CD4-positive, alpha-beta T cell (primary cell): ENCODE results near the gene CFAP107. TPM values are rescaled to one million over a fixed set of nuclear protein-coding genes. Genes with fewer than 3 reads are reported as not detected.

Experiments used
- ATAC-seq: fragments of 200-7000 bp; cut with Tn5 transposase; one replicate; pipeline ENCODE4 v1.10.0; 2022; ENCODE audit warnings: mild to moderate bottlenecking; ENCODE audit not compliant: poor library complexity
- CTCF ChIA-PET: fragments of 350-600 bp; sonication (Branson Sonifier 250); formaldehyde crosslinking; loops from one replicate; lab custom pipeline; 2021; ENCODE audit warnings: antibody characterized with exemption, inconsistent platforms; lab: Charles Lee
- POLR2A ChIA-PET: fragments of 350-600 bp; sonication (Branson Sonifier 250); formaldehyde crosslinking; loops from one replicate; lab custom pipeline; 2021; ENCODE audit warnings: antibody characterized with exemption, inconsistent platforms; lab: Charles Lee
- DNase-seq, 14 experiments: peaks; one replicate each; pipeline ENCODE4 v3.0.0-alpha.2; 2013 to 2020; ENCODE audit warnings: mixed read lengths in 2 of 14
- H3K27ac ChIP-seq, 2 donors: one replicate each; pipeline versions ENCODE4 v1.5.1 to v1.7.0; 2013; ENCODE audit warnings: low read length in 2 of 2, low read depth in 1 of 2, mild to moderate bottlenecking in 1 of 2
- H3K27me3 ChIP-seq, 2 experiments: 1 replicate in 1 of 2; 2 replicates in 1 of 2; pipeline versions ENCODE4 v1.6.1 to v1.7.0; 2013; ENCODE audit warnings: low read length in 2 of 2, control low read depth in 1 of 2, mild to moderate bottlenecking in 1 of 2, moderate library complexity in 1 of 2; ENCODE audit not compliant: insufficient read depth in 2 of 2, control insufficient read depth in 1 of 2
- H3K36me3 ChIP-seq: one replicate; pipeline ENCODE4 v1.6.1; 2013; ENCODE audit warnings: low read length, control low read depth; ENCODE audit not compliant: insufficient read depth
- H3K4me1 ChIP-seq: one replicate; pipeline ENCODE4 v1.6.1; 2013; ENCODE audit warnings: low read length, control low read depth; ENCODE audit not compliant: insufficient read depth
- H3K4me3 ChIP-seq: one replicate; pipeline ENCODE4 v1.5.1; 2013; ENCODE audit warnings: mild to moderate bottlenecking, low read length, moderate library complexity
- H3K9me3 ChIP-seq, 2 experiments: 1 replicate in 1 of 2; 2 replicates in 1 of 2; pipeline versions ENCODE4 v1.6.1 to v1.7.0; 2013; ENCODE audit warnings: low read length in 2 of 2, mild to moderate bottlenecking in 2 of 2, control low read depth in 1 of 2, moderate library complexity in 1 of 2; ENCODE audit not compliant: control insufficient read depth in 1 of 2, insufficient read depth in 1 of 2
- H3K27ac Mint-ChIP-seq: one replicate; pipeline ENCODE4 v1.8.0; 2020; ENCODE audit warnings: mixed read lengths
- H3K27me3 Mint-ChIP-seq: one replicate; pipeline ENCODE4 v1.8.0; 2021; ENCODE audit warnings: mixed read lengths
- H3K36me3 Mint-ChIP-seq: one replicate; pipeline ENCODE4 v1.8.0; 2021; ENCODE audit warnings: low read depth, mixed read lengths
- H3K4me1 Mint-ChIP-seq: one replicate; pipeline ENCODE4 v1.8.0; 2021; ENCODE audit warnings: low read depth, mixed read lengths
- H3K4me3 Mint-ChIP-seq: one replicate; pipeline ENCODE4 v1.8.0; 2020; ENCODE audit warnings: mild to moderate bottlenecking, mixed read lengths
- H3K9me3 Mint-ChIP-seq: one replicate; pipeline ENCODE4 v1.8.0; 2020; ENCODE audit warnings: mixed read lengths
- CTCF ChIP-seq: fragments of 200-600 bp; IDR thresholded peaks from one replicate; pipeline ENCODE4 v1.8.0; 2022; ENCODE audit warnings: antibody characterized with exemption, mild to moderate bottlenecking
- intact Hi-C, 2 experiments: fragments of 100-400 bp; cut with DNase I in 1 of 2; cut with micrococcal nuclease in 1 of 2; formaldehyde crosslinking; loops; one replicate each; pipeline versions ENCODE4 v1.15.1 to v1.9.0; 2023 to 2025; cut with DNase I, micrococcal nuclease
- total RNA-seq, 174 experiments: library from RNA in 2 of 174; stranded (reverse) in 2 of 174; gene quantifications; one replicate each; pipeline ENCODE4 v1.2.3 and lab custom pipeline; 2021 to 2026

CFAP107 gene
- total RNA-seq, 2 experiments from 2014 or later, result not detected

GRCh38 chr1:12745126-12745991 is 641 bp upstream of the CFAP107 start:
- ChIA-PET POLR2A (no interaction called here), CTCF (no interaction called here)
- Mint-ChIP-seq H3K9me3 (peaks cover 15% of the 10 kb centered on the region), H3K4me3 (no peak overlapping the region), H3K36me3 (no peaks in the 10 kb centered on the region), H3K27me3 (peaks cover 74% of the 10 kb centered on the region), H3K27ac (no peak overlapping the region), H3K4me1 (no peaks in the 10 kb centered on the region)
- H3K27ac ChIP-seq, result no peak overlapping the region
- no peaks in the 10 kb centered on the region for H3K4me1 ChIP-seq
- intact Hi-C loops, result no loop called here
- no peaks in the 10 kb centered on the region for H3K36me3 ChIP-seq
- peaks cover 11 to 32% of the 10 kb centered on the region in 2 experiments for H3K9me3 ChIP-seq
- H3K4me3 ChIP-seq, result no peak overlapping the region
- ATAC-seq, result no peak
- no peak for TF ChIP-seq CTCF
- H3K27me3 ChIP-seq, result peaks cover 25 to 34% of the 10 kb centered on the region in 2 experiments
- DNase-seq, result no peak

GRCh38 chr1:12748778-12749355 is 2.9 kb downstream of the CFAP107 start:
- TF ChIP-seq CTCF, result no peak
- no peaks in the 10 kb centered on the region for H3K36me3 ChIP-seq
- peaks cover 17% of the 10 kb centered on the region for H3K9me3 Mint-ChIP-seq
- peaks cover 67% of the 10 kb centered on the region for H3K27me3 Mint-ChIP-seq
- no peaks in the 10 kb centered on the region for H3K4me1 ChIP-seq
- no peaks in the 10 kb centered on the region for H3K36me3 Mint-ChIP-seq
- DNase-seq (no peak), ATAC-seq (no peak)
- H3K27ac Mint-ChIP-seq, result no peak overlapping the region
- H3K4me3 ChIP-seq, result no peak overlapping the region
- ChIA-PET CTCF (no interaction called here), POLR2A (no interaction called here)
- peaks cover 14 to 27% of the 10 kb centered on the region in 2 experiments for H3K27me3 ChIP-seq
- H3K4me3 Mint-ChIP-seq, result no peak overlapping the region
- no peaks in the 10 kb centered on the region for H3K4me1 Mint-ChIP-seq
- H3K27ac ChIP-seq, result no peak overlapping the region
- intact Hi-C loops, result no loop called here
- H3K9me3 ChIP-seq, result peaks cover 11 to 35% of the 10 kb centered on the region in 2 experiments

GRCh38 chr1:12754738-12755137 is 8.7 kb downstream of the CFAP107 start:
- ChIA-PET CTCF (interaction anchor here (1.3 kb wide), 1 partner anchor 13 kb away, joined by 3 read pairs; no protein-coding TSS in a partner anchor), POLR2A (no interaction called here)
- no peaks in the 10 kb centered on the region for H3K36me3 ChIP-seq
- H3K9me3 ChIP-seq, result peaks cover 0 to 9% of the 10 kb centered on the region in 2 experiments
- no peak for TF ChIP-seq CTCF
- Mint-ChIP-seq H3K4me3 (no peak overlapping the region), H3K4me1 (no peaks in the 10 kb centered on the region), H3K27ac (no peak overlapping the region), H3K27me3 (peaks cover 42% of the 10 kb centered on the region), H3K36me3 (no peaks in the 10 kb centered on the region), H3K9me3 (peaks cover 6% of the 10 kb centered on the region)
- no peak overlapping the region for H3K4me3 ChIP-seq
- ATAC-seq, result no peak
- intact Hi-C loops, result no loop called here
- no peaks in the 10 kb centered on the region for H3K4me1 ChIP-seq
- H3K27ac ChIP-seq, result no peak overlapping the region
- H3K27me3 ChIP-seq, result peaks cover 0 to 17% of the 10 kb centered on the region in 2 experiments
- no peak for DNase-seq
